Sigmoid colon (tissue), 3 donors: ENCODE data around the gene LDLRAD3.
A peak's percentile ranks its signal among the peaks of the same experiment; 100 is the strongest.

ENCODE experiments used
- CTCF ChIP-seq, 4 experiments: fragments of 450-650 bp in 3 of 4; fragments of 200-600 bp in 1 of 4; IDR thresholded peaks; one replicate each; pipeline ENCODE4 v1.5.1; 2016 to 2019; ENCODE audit warnings: antibody characterized with exemption in 4 of 4, mild to moderate bottlenecking in 3 of 4, moderate library complexity in 2 of 4
- POLR2A ChIP-seq, 2 donors: fragments of 450-650 bp; IDR thresholded peaks; one replicate each; pipeline ENCODE4 v1.6.1; 2016; ENCODE audit warnings: antibody characterized with exemption in 2 of 2, mild to moderate bottlenecking in 2 of 2, moderate library complexity in 2 of 2

GRCh38 chr11:35943713-35944502 is at the start of gene LDLRAD3:
- TF ChIP-seq CTCF (IDR thresholded peaks at IDR 0.05) (no peak), POLR2A (IDR thresholded peaks at IDR 0.05) (peak in 1 of 2 donors; percentile 11)
